ENCODE data around the gene FAM151A. TPM values are rescaled to one million over a fixed set of nuclear protein-coding genes. Genes with fewer than 3 reads are reported as not detected.
A peak's percentile ranks its signal among the peaks of the same experiment; 100 is the strongest.

Gene FAM151A
- total RNA-seq (2016; rRNA removed; fragmentation: Illumina TruSeq; extraction: Trizol) (1.5 and 3.6 TPM in 2 replicates), polyA plus RNA-seq (2011; rRNA removed) (0.25 and 0.29 TPM in 2 replicates), polyA minus RNA-seq (2011; rRNA and poly(A)+ RNA removed; ENCODE audit: low replicate concordance) (0.38 TPM in 1 of 2 replicates, not detected in the other), Bru-seq, nascent RNA (percentile 25 among the genes with signal in this experiment), BruChase-seq, experiment 1, labeled RNA remaining after a 6-hour chase (percentile 33 among the genes with signal in this experiment), BruChase-seq, experiment 2, labeled RNA remaining after a 2-hour chase (percentile 24 among the genes with signal in this experiment)
- 0.40 and 0.79 TPM in 2 replicates for total RNA-seq (2016; cell fraction: cytosol; rRNA removed; fragmentation: Illumina TruSeq; extraction: Trizol; ENCODE audit: low read depth)
- 1.3 and 4.4 TPM in 2 replicates for total RNA-seq (2016; cell fraction: insoluble cytoplasmic fraction; rRNA removed; fragmentation: Illumina TruSeq; extraction: Trizol)
- 0.77 and 1.3 TPM in 2 replicates for total RNA-seq (2016; cell fraction: membrane; rRNA removed; fragmentation: Illumina TruSeq; extraction: Trizol)
- total RNA-seq (2016; cell fraction: nucleus; rRNA removed; fragmentation: Illumina TruSeq; extraction: Trizol), result 2.6 and 3.0 TPM in 2 replicates
- 0.09 and 0.28 TPM in 2 replicates for polyA plus RNA-seq (2011; cell fraction: cytosol; rRNA removed)
- polyA plus RNA-seq (2011; cell fraction: nucleus; rRNA removed), result 0.21 and 0.26 TPM in 2 replicates
- 0.08 and 0.19 TPM in 2 replicates for polyA plus RNA-seq (2012)
- polyA plus RNA-seq (2016; cell fraction: cytosol; fragmentation: Illumina TruSeq; extraction: Trizol; ENCODE audit: low read depth), result 0.55 and 0.68 TPM in 2 replicates
- polyA plus RNA-seq (2016; cell fraction: insoluble cytoplasmic fraction; fragmentation: Illumina TruSeq; extraction: Trizol; ENCODE audit: low read depth), result 0.85 and 1.2 TPM in 2 replicates
- polyA plus RNA-seq (2016; cell fraction: membrane; fragmentation: Illumina TruSeq; extraction: Trizol; ENCODE audit: low read depth), result 0.62 and 0.73 TPM in 2 replicates
- 3.3 and 3.5 TPM in 2 replicates for polyA plus RNA-seq (2016; cell fraction: nucleus; fragmentation: Illumina TruSeq; extraction: Trizol; ENCODE audit: insufficient read depth, low read depth)
- polyA minus RNA-seq (2011; cell fraction: cytosol; rRNA and poly(A)+ RNA removed), result not detected in 2 replicates
- not detected in 2 replicates for polyA minus RNA-seq (2011; cell fraction: nucleus; rRNA and poly(A)+ RNA removed)
- long read RNA-seq, experiment 1, result 0 reads
- long read RNA-seq, experiment 2, partial matches to known transcripts, result 0 of 3 reads
- long read RNA-seq, experiment 2, other reads (novel, unspliced or antisense), result 2 of 3 reads

DNA sequence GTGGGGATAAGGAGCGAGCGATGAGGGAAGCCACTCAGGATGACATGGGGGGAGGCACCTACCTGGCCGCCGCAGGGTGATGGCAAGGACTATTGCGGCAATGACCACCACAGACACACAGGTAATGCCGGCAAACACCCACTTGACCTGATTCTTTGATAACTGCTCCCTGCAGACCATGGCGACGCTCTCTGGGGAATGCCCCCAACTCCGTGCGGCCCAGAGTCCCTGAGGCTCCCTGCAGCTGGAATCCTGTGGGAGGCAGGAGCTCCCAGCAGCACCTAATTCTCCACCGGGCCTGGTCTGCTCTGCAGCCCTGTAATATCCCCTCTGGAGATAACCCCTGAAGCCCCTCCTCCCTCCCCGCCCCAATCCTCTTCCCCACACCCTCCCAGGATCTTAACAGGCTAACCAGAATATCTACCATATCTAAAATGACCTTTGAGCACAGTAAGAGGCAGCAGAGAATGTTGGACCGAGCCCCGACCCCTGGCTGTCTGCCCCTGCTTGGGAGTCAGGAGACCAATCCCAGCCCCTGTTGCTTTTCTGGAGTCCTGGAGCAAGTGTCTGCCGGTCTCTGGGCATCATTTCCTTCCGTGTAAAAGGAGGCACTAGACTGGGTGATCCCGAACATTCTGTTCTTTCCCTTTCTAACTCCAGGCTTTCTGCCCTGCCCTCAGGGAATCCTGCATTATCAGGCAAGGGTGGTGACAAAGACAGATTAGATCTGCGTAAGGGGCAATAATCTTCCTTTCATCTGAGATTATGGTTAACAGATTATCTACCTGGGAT lies at the start of gene FAM151A:
Gene FAM151A (minus strand): TSS at position 310 of the 792 bp plus-strand sequence. CDS start 130 bp downstream, at position 180.
- no peak within 1 kb of the TSS for H3K27ac ChIP-seq (ENCODE audit: extremely low read length, insufficient read depth, low read length)
- FAIRE-seq, result peak; percentile 46
- TF ChIP-seq ZNF7 (CRISPR knock-in tag; IDR thresholded peaks at IDR 0.05) (peak; percentile 64; the same call in 1 of the 2 replicates), KDM5A (IDR thresholded peaks at IDR 0.05; ENCODE audit: borderline replicate concordance, low read length) (no peak), HHEX (CRISPR knock-in tag; IDR thresholded peaks at IDR 0.05) (no peak), NCOA1 (CRISPR knock-in tag; IDR thresholded peaks at IDR 0.05) (no peak), ZNF33A (CRISPR knock-in tag; IDR thresholded peaks at IDR 0.05; ENCODE audit: borderline replicate concordance) (no peak), EP300 (IDR thresholded peaks at IDR 0.05; ENCODE audit: low read depth in 2 of 2, low read length in 2 of 2) (no peak), EP300 (CRISPR knock-in tag; IDR thresholded peaks at IDR 0.05; ENCODE audit: borderline replicate concordance) (no peak), ELF4 (CRISPR knock-in tag; IDR thresholded peaks at IDR 0.05; ENCODE audit: borderline replicate concordance) (no peak)
- TF ChIP-seq, protein P1, sequence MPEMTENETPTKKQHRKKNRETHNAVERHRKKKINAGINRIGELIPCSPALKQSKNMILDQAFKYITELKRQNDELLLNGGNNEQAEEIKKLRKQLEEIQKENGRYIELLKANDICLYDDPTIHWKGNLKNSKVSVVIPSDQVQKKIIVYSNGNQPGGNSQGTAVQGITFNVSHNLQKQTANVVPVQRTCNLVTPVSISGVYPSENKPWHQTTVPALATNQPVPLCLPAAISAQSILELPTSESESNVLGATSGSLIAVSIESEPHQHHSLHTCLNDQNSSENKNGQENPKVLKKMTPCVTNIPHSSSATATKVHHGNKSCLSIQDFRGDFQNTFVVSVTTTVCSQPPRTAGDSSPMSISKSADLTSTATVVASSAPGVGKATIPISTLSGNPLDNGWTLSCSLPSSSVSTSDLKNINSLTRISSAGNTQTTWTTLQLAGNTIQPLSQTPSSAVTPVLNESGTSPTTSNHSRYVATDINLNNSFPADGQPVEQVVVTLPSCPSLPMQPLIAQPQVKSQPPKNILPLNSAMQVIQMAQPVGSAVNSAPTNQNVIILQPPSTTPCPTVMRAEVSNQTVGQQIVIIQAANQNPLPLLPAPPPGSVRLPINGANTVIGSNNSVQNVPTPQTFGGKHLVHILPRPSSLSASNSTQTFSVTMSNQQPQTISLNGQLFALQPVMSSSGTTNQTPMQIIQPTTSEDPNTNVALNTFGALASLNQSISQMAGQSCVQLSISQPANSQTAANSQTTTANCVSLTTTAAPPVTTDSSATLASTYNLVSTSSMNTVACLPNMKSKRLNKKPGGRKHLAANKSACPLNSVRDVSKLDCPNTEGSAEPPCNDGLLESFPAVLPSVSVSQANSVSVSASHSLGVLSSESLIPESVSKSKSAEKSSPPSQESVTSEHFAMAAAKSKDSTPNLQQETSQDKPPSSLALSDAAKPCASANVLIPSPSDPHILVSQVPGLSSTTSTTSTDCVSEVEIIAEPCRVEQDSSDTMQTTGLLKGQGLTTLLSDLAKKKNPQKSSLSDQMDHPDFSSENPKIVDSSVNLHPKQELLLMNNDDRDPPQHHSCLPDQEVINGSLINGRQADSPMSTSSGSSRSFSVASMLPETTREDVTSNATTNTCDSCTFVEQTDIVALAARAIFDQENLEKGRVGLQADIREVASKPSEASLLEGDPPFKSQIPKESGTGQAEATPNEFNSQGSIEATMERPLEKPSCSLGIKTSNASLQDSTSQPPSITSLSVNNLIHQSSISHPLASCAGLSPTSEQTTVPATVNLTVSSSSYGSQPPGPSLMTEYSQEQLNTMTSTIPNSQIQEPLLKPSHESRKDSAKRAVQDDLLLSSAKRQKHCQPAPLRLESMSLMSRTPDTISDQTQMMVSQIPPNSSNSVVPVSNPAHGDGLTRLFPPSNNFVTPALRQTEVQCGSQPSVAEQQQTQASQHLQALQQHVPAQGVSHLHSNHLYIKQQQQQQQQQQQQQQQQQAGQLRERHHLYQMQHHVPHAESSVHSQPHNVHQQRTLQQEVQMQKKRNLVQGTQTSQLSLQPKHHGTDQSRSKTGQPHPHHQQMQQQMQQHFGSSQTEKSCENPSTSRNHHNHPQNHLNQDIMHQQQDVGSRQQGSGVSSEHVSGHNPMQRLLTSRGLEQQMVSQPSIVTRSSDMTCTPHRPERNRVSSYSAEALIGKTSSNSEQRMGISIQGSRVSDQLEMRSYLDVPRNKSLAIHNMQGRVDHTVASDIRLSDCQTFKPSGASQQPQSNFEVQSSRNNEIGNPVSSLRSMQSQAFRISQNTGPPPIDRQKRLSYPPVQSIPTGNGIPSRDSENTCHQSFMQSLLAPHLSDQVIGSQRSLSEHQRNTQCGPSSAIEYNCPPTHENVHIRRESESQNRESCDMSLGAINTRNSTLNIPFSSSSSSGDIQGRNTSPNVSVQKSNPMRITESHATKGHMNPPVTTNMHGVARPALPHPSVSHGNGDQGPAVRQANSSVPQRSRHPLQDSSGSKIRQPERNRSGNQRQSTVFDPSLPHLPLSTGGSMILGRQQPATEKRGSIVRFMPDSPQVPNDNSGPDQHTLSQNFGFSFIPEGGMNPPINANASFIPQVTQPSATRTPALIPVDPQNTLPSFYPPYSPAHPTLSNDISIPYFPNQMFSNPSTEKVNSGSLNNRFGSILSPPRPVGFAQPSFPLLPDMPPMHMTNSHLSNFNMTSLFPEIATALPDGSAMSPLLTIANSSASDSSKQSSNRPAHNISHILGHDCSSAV (CRISPR knock-in tag; IDR thresholded peaks at IDR 0.05; ENCODE audit: borderline replicate concordance), result no peak

More for the DNA sequence above, at the start of gene FAM151A:
- H3K27me3 ChIP-seq (ENCODE audit: control insufficient read depth in 1 of 2, insufficient read depth in 2 of 2, low read length in 2 of 2), result peaks cover 1 to 3% of the 10 kb centered on the region in 2 experiments; a peak in 2 of 5 replicates
- intact Hi-C loops (cut with micrococcal nuclease; ENCODE audit: unreplicated experiment) (loop anchor here (5.0 kb wide), 1 partner anchor 46 kb away; no protein-coding TSS in a partner anchor), in situ Hi-C loops (cut with HindIII; ENCODE audit: extremely low pct_ligation_motif_present, low pct_unique_long_range_greater_than_20kb) (no loop called here)
- peak within 1 kb of the TSS; percentile 23 to 66 (median 49); a peak in 5 of 6 replicates for H3K4me3 ChIP-seq (replicated peaks in 1 of 3; ENCODE audit: insufficient read depth in 1 of 3, low read depth in 2 of 3, low read length in 3 of 3)
- DNase-seq (ENCODE audit: low spot score), result peak; percentile 55
- 0 out of 2 replicates have a peak within 1 kb of the TSS, but pooled peaks have one; percentile 34 for H3K9ac ChIP-seq (ENCODE audit: insufficient read depth, low read depth, low read length)
- CTCF ChIA-PET (ENCODE audit: low intra/inter-chr PET ratio, low total read pairs), result no interaction called here
- peak; percentile 83 for ATAC-seq
- H3K4me2 ChIP-seq (ENCODE audit: low read depth, low read length), result peak within 1 kb of the TSS; percentile 84
- H3K79me2 ChIP-seq (ENCODE audit: insufficient read depth, low read length), result no peaks in the 10 kb centered on the region
- 14% methylated on average over 14 of the region's 18 CpGs for WGBS (ENCODE audit: low lambda C conversion rate)
- no peaks in the 10 kb centered on the region for H3K9me3 ChIP-seq (ENCODE audit: low read length)
- peaks cover 17% of the 10 kb centered on the region for H3K4me1 ChIP-seq (ENCODE audit: insufficient read depth, low read length)
- H3K36me3 ChIP-seq (replicated peaks in 1 of 2; ENCODE audit: control insufficient read depth in 1 of 2, insufficient read depth in 2 of 2, low read length in 2 of 2), result no peaks in the 10 kb centered on the region
- H2AFZ ChIP-seq (ENCODE audit: low read length), result no peak within 1 kb of the TSS
- BruUV-seq (replicated peaks), result no TSS peak
- POLR2A ChIA-PET, result no interaction called here
- no peaks in the 10 kb centered on the region for H4K20me1 ChIP-seq (ENCODE audit: insufficient read depth, low read length)

Data from HepG2 (cell line).